K562 (cell line): Measurements from ENCODE around the gene ABHD1.

Experiments
- ETV6 ChIP-seq, 3 experiments: fragments of 150-350 bp in 1 of 3; sonication (generic) in 1 of 3; formaldehyde crosslinking in 1 of 3; IDR thresholded peaks; 2 replicates each; pipeline versions ENCODE4 v1.6.1 to v1.8.0; 2014 to 2022; ENCODE audit warnings: borderline replicate concordance in 2 of 3, low read depth in 2 of 3, antibody characterized with exemption in 1 of 3, low read length in 1 of 3, mild to moderate bottlenecking in 1 of 3, missing genetic modification reagents in 1 of 3
- FOXP4 ChIP-seq: sonication (generic); formaldehyde crosslinking; IDR thresholded peaks from 2 replicates; pipeline ENCODE4 v1.8.0; 2022; ENCODE audit warnings: mild to moderate bottlenecking, missing genetic modification reagents, borderline replicate concordance

GRCh38 chr2:27121906-27122305 lies 1.7 kb upstream of the ABHD1 start:
- TF ChIP-seq ETV6 (IDR thresholded peaks at IDR 0.05; ENCODE audit: borderline replicate concordance in 1 of 2, low read depth in 2 of 2, low read length in 1 of 2) (no peak), ETV6 (CRISPR knock-in tag; IDR thresholded peaks at IDR 0.05; ENCODE audit: borderline replicate concordance) (no peak), FOXP4 (CRISPR knock-in tag) (no peak)
